ENCODE data around the gene KASH5.

The KASH5 gene, protein sequence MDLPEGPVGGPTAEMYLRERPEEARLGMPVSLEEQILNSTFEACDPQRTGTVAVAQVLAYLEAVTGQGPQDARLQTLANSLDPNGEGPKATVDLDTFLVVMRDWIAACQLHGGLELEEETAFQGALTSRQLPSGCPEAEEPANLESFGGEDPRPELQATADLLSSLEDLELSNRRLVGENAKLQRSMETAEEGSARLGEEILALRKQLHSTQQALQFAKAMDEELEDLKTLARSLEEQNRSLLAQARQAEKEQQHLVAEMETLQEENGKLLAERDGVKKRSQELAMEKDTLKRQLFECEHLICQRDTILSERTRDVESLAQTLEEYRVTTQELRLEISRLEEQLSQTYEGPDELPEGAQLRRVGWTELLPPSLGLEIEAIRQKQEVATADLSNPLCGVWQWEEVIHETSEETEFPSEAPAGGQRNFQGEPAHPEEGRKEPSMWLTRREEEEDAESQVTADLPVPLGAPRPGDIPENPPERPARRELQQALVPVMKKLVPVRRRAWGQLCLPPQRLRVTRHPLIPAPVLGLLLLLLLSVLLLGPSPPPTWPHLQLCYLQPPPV

DNA sequence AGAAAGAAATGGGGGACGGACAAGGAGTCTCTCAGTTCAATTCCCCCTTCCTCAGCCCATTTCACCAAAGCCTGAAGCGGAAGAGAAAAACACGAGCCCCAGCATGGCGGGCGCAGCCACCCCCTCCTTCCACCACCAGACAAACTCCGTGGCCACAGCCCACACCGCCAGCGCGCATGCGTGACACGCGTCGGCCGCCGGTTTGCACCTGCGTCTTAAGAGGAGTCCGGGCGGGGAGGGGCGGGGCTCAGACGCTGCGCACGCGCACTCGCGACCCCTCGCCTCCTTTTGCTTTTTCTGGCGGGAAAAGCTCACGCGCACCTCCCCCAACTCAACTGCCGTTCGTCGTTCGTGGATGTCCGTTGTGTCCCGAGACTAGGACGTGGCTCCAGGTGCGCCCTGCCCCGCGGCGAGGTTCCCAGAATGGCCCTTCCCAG lies at the start of gene KASH5:
KASH5 (plus strand) TSS at position 314 of the 437 bp plus-strand sequence. CDS start 2,635 bp downstream, outside the sequence.
- DNase-seq (ENCODE audit: low spot score) = peak; percentile 42

DNA sequence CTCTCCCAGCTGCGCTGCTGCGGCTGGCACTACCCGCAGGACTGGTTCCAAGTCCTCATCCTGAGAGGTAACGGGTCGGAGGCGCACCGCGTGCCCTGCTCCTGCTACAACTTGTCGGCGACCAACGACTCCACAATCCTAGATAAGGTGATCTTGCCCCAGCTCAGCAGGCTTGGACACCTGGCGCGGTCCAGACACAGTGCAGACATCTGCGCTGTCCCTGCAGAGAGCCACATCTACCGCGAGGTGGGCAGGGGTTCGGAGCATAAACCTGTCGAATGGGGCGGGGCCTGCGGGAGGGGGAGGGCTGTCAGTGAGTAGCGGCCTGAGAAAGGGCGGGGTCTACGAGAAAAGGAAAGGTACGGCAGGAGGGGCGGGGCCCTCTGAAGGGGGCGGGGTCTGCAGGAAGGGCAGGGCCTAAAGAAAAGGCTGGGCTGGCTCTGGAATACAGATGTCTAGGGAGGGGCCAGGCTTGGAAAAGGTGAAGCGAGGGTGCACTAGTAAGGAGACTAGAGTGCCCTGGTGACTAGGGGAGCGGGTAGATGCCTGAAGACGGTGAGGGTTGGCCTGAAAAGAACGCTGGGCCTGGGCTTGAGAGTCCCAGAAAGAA lies 49.3 kb upstream of the KASH5 start:
- DNase-seq (ENCODE audit: low spot score) = no peak

DNA sequence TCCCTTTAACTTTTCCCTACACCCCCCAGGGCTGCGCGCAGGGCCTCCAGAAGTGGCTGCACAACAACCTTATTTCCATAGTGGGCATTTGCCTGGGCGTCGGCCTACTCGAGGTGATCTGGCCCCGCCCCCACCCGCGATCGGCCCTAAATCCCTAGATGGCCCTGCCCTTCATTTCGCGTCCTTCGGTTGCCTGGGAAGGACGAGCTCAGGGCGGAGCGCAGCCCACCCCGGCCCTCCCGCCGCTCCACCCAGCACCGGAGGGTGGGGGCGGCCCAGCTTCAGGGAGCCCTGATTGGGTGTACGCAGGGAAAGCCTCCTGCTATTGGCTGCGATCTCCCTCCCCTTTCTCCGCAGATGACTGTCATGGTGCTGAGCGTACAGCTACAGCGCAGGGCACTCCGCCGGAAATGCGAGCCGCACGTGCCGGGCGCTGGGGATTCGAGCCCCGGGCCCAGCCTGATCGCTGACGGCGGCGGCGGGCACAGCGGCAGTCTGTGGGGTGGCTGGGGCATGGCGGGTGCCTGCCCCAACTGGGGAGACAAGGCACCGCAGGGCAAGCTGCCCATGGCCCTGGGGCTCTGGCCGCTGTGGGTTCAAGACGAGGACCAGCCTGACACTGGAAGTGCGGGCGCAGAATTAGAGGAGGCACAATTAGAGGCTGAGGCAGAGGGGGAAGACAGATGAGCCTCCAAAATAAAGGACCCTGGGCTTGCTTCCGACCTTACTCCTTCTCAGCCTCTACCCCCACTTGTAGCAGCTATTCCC lies 48.6 kb upstream of the KASH5 start:
- no peak for DNase-seq (ENCODE audit: low spot score)

DNA sequence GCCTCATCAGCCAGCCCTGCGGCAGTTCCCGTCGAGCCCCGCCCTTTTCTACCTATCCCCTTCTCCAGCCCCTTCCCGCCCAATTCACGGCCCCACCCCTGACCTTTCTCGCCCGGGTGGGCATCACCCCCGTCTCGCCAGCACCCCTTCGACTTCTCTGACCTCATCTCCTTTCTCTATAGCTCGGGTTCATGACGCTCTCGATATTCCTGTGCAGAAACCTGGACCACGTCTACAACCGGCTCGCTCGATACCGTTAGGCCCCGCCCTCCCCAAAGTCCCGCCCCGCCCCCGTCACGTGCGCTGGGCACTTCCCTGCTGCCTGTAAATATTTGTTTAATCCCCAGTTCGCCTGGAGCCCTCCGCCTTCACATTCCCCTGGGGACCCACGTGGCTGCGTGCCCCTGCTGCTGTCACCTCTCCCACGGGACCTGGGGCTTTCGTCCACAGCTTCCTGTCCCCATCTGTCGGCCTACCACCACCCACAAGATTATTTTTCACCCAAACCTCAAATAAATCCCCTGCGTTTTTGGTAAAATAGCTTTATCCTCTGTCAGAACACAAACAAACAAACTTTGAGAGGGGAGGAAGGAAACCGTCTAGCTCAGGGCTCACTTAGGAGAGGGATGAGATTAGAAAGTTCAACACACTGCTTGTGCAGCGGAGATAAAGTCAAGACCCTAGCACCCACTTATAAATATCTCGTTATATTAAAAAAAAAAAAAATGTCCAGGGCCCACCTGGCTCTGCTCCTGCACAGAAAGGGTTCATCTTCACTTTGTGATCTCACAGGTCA lies 47.8 kb upstream of the KASH5 start:
- peak; percentile 86 for DNase-seq (ENCODE audit: low spot score)

DNA sequence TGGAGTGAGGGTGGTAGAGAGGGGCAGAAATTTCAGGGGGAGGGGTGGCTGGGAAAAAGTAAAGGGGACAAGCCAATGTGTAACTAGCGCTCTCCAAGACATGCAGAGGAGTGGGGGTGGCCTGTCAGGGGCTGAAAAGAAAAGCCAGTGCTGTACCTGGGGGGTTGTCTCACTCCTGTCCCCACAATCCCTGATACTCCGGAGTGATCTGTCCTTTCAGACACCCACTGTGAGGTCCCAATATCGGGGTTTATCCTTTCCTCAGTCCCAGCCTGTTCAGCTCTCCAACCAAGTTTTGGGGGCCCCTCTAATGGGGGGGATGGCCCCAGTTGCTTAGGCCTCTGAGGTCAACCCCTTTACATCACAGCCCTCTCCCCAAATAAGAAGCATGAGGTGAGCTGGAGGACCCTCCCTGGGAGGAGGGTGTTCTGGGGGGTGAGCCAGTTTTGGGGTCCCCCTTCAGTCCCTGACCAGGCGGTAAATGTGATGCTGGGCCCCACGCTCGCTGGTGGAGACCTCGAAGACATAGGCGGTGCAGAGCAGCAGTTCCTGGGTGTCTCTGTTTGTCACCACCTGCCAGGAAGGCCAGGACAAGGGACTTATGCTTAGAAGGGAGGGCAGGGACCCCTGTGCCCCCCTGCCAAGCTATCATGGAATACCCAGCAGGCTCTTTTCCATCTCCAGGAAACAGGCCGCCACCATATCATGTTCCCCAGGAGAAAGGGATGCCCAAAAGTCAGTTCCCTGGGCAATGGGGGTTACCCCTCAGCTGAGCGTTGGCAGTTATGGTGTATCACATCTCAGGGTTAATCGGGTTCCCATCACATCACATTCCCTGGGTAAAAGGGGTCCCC lies 47.0 kb upstream of the KASH5 start:
- DNase-seq (ENCODE audit: low spot score) = no peak

DNA sequence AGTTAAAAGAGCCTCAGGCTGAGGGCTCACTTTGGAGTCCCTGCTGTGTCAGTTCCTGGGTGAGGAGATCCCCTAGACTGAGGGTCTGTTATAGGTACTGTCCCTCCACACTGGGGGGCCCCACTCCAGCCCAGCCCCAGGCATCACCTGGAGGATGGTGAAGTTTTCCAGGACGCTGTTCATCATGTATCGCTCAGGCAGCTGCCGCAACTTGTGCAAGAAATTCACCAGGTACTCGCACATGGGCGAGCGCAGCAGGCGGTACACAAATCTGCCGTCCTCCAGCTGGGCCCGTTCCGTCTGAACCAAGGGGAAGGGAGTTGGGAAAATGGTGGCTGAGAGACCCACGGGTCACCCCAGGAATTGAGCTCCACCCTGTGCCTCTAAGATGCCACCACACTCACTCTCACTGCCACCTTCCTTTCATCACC lies 45.7 kb upstream of the KASH5 start:
- DNase-seq (ENCODE audit: low spot score) = no peak

DNA sequence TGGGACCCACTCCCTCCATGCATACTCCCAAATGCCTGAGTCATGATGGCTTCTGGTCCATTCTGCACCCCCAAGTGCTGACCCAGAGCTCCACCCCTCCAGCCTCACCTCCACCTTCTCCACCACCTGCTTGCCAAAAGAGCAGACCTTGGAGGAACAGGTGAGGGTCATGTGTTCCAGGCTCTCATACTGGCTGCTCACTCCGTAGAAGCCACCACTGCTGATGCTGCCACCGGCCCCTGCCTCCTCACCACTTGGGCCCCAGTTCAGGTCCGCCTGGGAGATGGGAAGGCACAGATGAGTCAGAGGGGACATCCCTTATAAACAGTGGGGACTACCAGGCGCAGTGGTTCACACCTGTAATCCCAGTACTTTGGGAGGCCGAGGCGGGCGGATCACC lies 44.9 kb upstream of the KASH5 start:
- no peak for DNase-seq (ENCODE audit: low spot score)

DNA sequence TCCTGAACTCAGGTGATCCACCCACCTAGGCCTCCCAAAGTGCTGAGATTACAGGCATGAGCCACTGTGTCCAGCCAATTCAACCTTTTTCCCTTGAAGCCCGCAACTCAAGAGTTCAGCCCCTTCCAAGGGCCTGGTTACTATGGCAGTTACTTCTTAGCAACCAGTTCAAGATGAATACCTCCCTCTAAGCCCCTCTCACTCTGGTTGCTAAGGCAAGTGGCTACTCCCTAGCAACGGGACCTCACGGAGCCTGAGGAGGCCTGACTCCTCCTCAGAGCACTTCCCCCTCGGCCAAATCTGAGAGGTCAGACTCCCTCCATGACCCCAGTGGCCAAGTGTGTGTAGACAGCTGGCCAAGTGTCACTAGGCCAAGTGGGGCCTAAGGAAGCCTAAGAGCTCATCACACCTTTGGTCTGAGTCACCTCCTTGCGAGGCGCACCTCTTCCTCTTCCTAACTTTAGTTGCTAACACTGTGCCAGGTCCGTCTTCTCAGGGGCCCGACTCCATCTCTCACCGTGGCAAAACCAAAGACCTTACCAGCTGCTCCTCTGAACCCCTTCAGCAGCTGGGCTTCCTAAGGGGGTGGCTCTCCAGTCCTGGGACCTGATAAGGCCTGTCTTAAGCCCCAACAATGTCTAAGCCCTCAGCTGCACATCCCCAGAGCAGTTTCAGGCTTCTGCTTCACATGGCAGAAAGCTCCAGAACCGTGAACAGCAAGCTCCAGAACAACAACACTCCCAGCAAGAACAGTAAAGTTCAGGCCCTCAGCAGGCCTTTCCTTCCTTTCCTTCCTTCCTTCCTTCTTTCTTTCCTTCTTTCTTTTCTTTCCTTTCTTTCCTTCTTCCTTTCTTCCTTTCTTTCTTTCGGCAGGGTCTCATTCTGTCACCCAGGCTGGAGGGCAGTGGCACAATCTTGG lies 43.3 kb upstream of the KASH5 start:
- no peak for DNase-seq (ENCODE audit: low spot score)

DNA sequence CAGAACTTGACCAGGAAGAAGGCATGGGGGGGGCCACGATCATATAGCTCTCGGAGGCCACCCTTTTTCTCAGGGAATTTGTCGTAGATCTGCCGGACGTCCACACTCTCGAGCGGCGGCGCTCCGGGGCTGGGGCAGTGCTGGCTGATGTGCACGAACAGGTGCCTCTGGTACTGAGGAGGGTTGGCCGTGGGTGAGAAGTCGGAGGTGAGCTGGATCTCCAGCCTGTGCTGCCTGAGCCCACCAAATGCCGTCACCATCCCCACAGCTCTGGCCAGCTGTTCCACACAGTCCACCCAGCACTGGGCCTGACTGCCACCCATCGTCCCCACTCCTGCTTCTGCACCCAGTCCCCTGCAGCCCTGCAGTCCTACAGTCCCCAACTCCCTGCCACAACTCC lies 40.9 kb upstream of the KASH5 start:
- DNase-seq (ENCODE audit: low spot score) = no peak

DNA sequence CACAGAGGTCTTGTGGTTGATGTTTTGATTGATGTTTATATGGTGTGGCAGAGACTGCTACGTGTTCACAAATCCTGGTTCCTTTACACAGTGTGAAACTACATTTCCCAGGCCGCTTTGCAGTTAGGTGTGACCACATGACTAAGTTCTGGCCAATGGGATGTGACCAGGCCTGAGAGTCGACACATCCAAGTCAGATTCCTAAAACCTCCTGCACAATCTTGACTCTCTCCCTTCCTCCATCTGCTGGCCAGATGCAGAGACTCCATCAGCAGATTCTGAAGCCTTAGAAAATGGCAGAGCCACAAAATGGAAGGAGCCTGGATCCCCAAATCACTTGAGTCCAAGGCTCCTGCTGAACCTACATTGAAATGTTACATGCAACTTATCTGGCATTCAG lies 40.2 kb upstream of the KASH5 start:
- DNase-seq (ENCODE audit: low spot score) = peak; percentile 48

DNA sequence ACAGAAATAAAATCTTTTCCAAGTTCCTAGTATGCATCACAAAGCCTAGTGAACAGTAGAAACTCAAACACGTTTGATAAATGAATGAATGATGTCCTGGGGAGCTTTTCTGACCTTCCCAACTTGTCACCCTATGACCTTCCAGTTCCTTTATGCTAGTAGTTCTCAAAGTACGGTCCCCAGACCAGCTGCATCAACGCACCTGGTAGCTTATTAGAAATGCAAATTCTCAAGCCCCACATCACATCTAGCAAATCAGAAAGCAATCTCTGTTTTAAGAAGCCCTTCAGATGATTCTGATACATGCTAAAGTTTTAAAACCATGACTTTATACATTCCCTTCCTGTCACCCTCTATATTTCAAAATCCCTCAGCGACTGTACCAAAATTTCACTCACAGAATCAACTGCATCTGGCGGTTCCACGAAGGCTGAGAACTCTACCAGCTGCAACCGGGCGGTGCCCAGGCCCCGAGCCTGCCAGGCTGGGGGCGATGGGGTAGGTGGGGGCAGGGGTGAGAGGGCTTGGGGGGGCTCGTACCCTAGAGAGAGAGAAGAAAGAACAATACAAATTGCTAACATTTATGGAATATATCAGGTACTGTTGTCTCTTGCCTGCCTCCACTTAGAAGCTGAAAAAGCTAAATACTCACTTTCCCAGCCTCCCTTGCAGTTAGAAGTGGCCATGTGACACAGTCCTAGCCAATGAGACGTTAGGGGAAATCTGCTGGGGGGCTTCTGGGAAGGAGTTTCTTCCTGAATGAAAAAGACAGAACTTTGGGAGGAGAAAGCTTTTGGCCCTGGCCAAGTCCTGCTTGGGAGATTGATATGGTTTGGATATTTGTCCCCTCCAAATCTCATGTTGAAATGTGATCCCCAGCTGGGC lies 39.5 kb upstream of the KASH5 start:
- DNase-seq (ENCODE audit: low spot score) = no peak

DNA sequence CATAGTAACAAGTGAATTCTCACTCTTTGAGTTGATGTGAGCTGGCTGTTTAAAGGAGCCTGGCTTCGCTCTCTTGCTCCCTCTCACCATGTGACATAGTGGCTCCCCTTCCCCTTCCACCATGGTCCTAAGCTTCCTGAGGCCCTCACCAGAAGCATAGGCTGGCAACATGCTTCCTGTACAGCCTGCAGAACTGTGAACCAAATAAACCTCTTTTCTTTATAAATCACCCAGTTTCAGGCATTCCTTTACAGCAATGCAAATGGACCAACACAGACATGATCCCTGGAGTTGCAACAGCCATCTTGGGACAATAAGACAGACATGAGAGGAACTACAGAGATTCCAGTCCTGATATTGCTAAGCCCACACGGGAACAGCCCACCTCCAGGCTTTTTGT lies 38.5 kb upstream of the KASH5 start:
- no peak for DNase-seq (ENCODE audit: low spot score)

DNA sequence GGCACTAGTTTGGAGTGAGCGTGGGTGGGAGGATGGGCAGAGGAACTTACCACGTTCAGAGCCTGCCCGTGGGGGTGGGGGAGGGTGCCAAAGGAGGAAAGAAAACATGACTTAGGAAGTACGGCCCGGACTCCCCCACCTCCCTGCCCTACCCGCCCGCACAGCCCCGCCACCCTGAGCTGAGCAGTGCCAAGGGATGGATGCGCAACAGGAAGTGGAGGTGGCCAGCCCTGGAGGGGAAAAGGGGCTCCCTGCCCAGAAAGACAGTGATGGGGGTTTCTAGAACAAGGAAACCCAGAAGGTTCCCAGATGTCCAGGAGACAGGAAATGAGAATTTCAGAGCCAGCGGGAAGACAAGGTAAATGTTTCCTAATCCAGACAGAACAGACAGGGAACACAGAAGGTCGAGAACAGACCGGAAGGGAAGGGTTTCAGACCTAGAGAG lies 32.1 kb upstream of the KASH5 start:
- DNase-seq (ENCODE audit: low spot score) = no peak

DNA sequence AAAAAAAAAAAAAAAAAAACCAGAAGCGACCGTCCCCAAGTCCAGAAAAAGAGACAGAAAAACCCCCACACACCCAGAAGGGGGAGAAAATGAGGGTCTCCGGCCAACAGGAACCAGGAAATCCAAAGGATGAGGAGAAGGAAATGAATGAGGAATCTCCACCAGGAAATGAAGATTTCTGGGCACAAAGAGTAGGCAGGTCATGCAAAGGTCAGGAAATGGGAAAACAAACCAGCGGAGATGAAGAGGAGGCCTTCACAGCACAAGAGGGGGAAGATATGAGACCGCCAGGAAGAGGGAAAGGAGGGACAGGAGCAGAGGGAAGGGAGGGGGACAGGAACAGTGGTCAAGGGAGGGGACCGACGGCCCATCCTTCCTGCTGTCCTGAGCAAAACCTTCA lies 31.7 kb upstream of the KASH5 start:
- no peak for DNase-seq (ENCODE audit: low spot score)

DNA sequence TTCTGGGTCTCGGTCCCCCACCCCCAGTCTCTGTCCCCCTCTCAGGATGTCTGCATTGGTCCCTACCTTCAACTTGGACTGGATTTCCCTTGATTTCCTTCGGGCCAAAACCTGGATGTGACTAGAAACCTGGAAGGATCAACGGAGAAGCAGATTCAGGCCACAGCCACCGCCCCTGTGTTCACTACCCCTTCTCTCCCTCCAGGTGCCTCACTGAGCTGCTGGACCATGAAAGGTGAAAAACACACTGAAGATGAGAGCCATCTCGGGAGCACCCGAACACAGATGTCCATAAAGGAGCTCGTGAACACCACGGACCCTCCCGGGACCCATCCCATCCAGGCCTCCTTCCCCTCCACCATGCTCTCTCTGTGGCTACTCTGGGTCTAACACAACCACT lies 30.9 kb upstream of the KASH5 start:
- no peak for DNase-seq (ENCODE audit: low spot score)

DNA sequence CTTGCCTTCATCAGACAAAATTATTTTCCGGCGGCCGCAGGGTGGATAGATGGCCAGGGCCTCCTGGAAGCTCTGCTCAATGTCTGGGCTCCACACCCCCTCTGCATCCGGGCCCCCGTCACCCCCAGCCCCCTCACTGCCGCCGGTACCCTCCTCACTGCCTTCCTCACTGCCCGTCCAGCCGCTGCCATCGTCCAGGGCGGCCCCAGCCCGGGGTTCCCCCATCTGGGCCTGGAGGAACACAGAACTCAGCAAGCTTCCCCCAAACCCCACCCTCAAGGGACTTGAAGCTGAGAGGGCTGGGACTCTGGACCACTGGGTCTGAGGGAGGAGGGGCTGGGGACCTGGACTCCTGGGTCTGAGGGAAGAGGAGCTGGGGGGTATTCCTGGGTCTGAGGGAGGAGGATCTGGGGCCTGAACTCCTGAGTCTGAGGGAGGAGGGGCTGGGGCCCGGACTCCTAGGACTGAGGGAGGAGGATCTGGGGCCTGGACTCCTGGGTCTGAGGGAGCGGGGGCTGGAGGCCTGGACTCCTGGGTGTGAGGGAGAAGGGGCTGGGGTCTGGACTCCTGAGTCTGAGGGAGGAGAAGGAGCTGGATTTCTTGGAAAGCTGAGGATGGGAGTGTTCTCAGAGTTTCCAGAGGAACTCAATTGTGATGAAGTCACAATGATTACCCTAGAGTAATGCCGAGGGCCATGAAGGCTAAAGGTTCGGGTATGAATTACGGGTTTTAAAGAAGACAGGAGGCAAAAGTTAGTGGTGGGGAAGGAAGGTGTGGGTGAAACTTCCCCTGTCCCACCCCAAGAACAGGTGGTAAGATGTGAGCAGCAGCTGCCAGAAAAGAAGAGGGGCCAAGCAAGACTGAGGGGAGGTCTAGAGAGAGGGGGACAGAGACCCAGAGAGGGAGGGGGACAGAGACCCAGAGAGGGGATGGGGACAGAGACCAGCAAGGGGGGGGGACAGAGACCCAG lies 27.9 kb upstream of the KASH5 start:
- no peak for DNase-seq (ENCODE audit: low spot score)

DNA sequence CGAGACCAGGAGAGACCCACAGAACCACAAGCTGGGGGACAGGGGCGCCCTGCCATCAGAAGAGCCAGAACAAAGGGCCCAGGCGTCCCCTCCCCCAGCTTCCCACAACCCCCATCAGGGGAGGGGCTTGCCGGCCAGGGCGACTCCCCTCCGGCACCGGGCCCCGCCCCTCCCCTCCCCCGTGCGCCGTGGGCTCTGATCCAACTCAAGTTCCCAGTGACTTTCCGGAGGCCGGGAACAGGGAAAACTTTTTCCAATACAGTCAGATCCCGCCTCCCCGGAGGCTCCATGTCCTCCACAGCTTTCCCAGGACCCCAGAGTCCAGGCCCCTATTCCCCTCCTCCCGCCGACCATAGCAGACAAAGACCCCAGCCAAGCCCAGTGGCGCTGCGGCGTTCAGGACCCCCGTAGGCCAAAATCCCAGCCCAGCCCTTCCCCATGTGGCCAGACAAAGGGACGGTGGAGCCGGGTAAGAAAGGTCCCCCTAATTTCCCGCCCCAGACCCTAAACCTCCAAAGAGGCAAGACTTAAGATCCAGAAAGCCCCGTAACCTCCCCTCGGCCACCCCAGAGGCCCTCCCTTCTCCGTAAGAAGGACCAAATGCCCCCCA lies 26.5 kb upstream of the KASH5 start:
- DNase-seq (ENCODE audit: low spot score) = peak; percentile 92

Data from HuH-7 (cell line).